SJSA1 (cell line): ENCODE results near the gene RPL31. TPM values are rescaled to one million over a fixed set of nuclear protein-coding genes. Genes with fewer than 3 reads are reported as not detected.
A peak's percentile ranks its signal among the peaks of the same experiment; 100 is the strongest.

ENCODE experiments used
- DNase-seq, 2 experiments: peaks; one replicate each; pipeline ENCODE4 v3.0.0-alpha.2; 2015 to 2020; ENCODE audit warnings: low spot score in 2 of 2, low read depth in 1 of 2
- H3K27ac ChIP-seq: fragments of 250-450 bp; sonication (Bioruptor Pico); 2 replicates; pipeline ENCODE4 v1.5.1; 2020; ENCODE audit warnings: mild to moderate bottlenecking, moderate library complexity
- H3K27me3 ChIP-seq: fragments of 250-450 bp; sonication (Bioruptor Pico); replicated peaks from 2 replicates; pipeline ENCODE4 v1.5.1; 2020; ENCODE audit warnings: mild to moderate bottlenecking, moderate library complexity
- H3K36me3 ChIP-seq: fragments of 250-450 bp; sonication (Bioruptor Pico); 2 replicates; pipeline ENCODE4 v1.5.1; 2020; ENCODE audit warnings: mild to moderate bottlenecking
- H3K4me1 ChIP-seq: fragments of 250-450 bp; sonication (Bioruptor Pico); replicated peaks from 2 replicates; pipeline ENCODE4 v1.6.1; 2021; ENCODE audit warnings: mild to moderate bottlenecking
- H3K4me3 ChIP-seq: fragments of 250-450 bp; sonication (Bioruptor Pico); 2 replicates; pipeline ENCODE4 v1.5.1; 2020; ENCODE audit warnings: mild to moderate bottlenecking
- H3K9me3 ChIP-seq: fragments of 250-450 bp; sonication (Bioruptor Pico); replicated peaks from 2 replicates; pipeline ENCODE4 v1.5.1; 2020; ENCODE audit warnings: mild to moderate bottlenecking
- total RNA-seq: library from RNA; depleted of rRNA; stranded (reverse); fragments of >200 nt; shearing (Covaris generic); gene quantifications from 2 replicates; pipeline ENCODE4 v1.2.3, GENCODE V29; 2014

The RPL31 gene
- total RNA-seq, 1 experiment from 2014 or later, result 913 TPM

- Histone ChIP-seq H3K36me3 (peaks cover 65% of the 10 kb centered on the region), H3K4me1 (peaks cover 21% of the 10 kb centered on the region), H3K27ac (no peak overlapping the region), H3K4me3 (no peak overlapping the region), H3K9me3 (no peaks in the 10 kb centered on the region), H3K27me3 (no peaks in the 10 kb centered on the region)
- DNase-seq, result peak in 1 of 2 experiments; percentile 51
Measured at GRCh38 chr2:101012706-101013181, 10.7 kb downstream of the RPL31 start.

DNA sequence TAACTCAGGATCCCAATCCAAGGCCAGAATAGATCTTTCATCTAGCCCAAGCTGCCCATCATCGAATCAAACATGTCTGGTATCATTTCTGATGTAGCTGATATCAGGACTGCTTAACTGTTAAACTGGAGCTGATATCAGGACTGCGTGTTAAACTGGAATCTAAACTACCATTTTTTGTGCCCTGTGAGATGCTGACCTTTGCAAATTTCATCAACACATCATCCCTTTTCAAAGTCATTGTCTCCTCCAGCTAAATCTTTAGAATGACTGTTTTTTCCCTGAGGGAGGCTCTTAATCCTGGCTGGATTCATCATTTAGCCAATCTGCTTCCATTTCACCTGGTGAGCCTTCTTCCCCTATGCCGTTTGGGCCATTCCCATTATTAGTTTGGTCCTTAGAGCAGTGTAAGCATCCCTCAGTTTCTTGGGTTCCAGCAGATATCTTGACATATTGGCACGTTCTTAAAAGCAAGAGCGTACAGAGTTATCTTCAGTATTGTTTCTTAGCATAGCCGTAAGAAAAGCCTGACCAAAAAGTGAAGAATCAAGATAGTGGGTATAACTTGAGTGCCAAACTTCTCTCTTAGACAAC lies 12.3 kb downstream of the RPL31 start:
- H3K27ac ChIP-seq, result no peak overlapping the region
- H3K4me3 ChIP-seq, result no peak overlapping the region
- H3K36me3 ChIP-seq, result peaks cover 64% of the 10 kb centered on the region
- H3K9me3 ChIP-seq, result no peaks in the 10 kb centered on the region
- no peaks in the 10 kb centered on the region for H3K27me3 ChIP-seq
- no peak for DNase-seq
- H3K4me1 ChIP-seq, result peaks cover 21% of the 10 kb centered on the region

DNA sequence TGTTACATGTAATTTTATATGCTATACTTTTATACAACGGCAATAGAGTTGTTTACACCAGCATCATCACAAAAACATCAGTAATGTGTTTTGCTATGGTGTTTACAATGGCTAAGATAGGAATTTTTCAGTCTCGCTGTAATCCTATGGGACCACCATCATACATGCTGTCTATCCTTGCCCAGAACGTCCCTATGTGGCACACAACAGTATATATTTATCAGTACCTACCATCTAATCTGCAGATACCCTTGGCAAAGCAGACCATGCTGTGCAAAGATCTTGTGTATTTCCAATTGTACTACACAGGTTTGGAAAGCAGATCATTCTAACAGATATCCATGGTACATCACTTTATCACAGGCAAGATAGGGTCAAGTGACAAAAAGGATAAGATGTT lies 15.3 kb downstream of the RPL31 start:
- Histone ChIP-seq H3K27ac (no peak overlapping the region), H3K27me3 (no peaks in the 10 kb centered on the region), H3K36me3 (peaks cover 66% of the 10 kb centered on the region), H3K4me3 (no peak overlapping the region), H3K9me3 (no peaks in the 10 kb centered on the region), H3K4me1 (no peaks in the 10 kb centered on the region; the same call in 1 of the 2 replicates)
- DNase-seq, result no peak

- Histone ChIP-seq H3K27ac (no peak overlapping the region), H3K27me3 (no peaks in the 10 kb centered on the region), H3K36me3 (peaks cover 61% of the 10 kb centered on the region), H3K4me3 (no peak overlapping the region), H3K9me3 (no peaks in the 10 kb centered on the region), H3K4me1 (no peaks in the 10 kb centered on the region)
- no peak for DNase-seq
Measured at GRCh38 chr2:101018934-101019333, 16.8 kb downstream of the RPL31 start.

DNA sequence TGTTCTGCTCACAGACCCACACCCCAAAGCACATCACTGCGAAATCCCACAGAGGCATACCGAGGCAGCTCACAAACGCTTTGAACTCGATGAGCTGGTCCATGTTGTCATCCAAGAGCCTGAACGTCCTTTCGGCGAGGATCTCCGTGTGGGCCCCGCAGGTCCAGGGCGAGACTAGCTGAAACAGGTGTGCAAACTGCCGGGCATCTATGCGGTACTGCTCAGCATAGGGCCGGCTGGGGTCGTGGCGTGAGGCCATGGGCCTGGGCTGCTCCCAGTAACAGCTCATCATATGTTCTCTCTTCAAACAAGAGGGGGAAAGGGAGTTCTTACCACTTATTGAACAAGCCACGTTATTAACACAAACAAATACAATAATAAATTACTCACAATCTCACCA lies 20.1 kb downstream of the RPL31 start:
- H3K4me3 ChIP-seq, result no peak overlapping the region
- H3K36me3 ChIP-seq, result peaks cover 70% of the 10 kb centered on the region
- no peak overlapping the region for H3K27ac ChIP-seq
- H3K4me1 ChIP-seq, result no peaks in the 10 kb centered on the region
- H3K27me3 ChIP-seq, result no peaks in the 10 kb centered on the region
- DNase-seq, result no peak
- H3K9me3 ChIP-seq, result no peaks in the 10 kb centered on the region

DNA sequence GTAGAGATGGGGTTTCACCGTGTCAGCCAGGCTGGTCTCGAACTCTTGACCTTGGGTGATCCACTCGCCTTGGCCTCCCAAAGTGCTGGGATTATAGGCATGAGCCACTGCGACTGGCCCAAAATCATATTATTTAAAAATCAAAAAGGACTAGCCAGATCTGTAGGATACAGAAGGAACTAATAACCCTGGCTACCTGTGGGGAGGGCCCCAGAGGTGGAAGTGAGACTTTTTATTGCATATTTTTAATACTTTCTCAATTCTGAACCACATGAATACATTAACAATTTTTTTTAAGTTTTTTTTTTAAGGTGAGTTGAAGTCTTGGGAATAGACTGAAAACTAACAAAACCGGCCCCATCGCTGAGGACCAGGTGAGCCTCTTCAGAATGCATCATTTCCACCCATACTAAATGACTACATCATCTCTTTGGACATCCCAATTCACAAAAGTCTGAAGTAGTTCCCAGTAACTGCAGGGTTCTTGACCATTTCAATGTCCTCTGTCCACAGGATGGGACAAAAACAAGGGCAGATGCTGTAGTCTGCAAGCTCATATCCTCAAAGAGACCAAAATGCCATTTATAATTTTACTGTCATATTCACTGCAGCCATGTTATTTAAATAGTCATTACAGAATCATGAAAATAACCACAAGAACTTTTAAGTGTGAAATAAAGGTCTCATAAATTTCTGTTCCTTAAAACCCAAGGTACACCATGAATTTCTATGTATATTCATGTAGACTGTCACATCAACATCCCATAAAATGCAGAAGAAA lies 21.4 kb downstream of the RPL31 start:
- H3K27me3 ChIP-seq, result no peaks in the 10 kb centered on the region
- no peaks in the 10 kb centered on the region for H3K4me1 ChIP-seq
- H3K27ac ChIP-seq, result no peak overlapping the region
- H3K4me3 ChIP-seq, result no peak overlapping the region
- H3K9me3 ChIP-seq, result no peaks in the 10 kb centered on the region
- H3K36me3 ChIP-seq, result peaks cover 71% of the 10 kb centered on the region
- no peak for DNase-seq

GRCh38 chr2:101025561-101025960 lies 23.5 kb downstream of the RPL31 start:
- no peaks in the 10 kb centered on the region for H3K4me1 ChIP-seq
- DNase-seq, result no peak
- H3K9me3 ChIP-seq, result no peaks in the 10 kb centered on the region
- H3K27ac ChIP-seq, result no peak overlapping the region
- no peaks in the 10 kb centered on the region for H3K27me3 ChIP-seq
- H3K36me3 ChIP-seq, result peaks cover 54% of the 10 kb centered on the region
- no peak overlapping the region for H3K4me3 ChIP-seq

DNA sequence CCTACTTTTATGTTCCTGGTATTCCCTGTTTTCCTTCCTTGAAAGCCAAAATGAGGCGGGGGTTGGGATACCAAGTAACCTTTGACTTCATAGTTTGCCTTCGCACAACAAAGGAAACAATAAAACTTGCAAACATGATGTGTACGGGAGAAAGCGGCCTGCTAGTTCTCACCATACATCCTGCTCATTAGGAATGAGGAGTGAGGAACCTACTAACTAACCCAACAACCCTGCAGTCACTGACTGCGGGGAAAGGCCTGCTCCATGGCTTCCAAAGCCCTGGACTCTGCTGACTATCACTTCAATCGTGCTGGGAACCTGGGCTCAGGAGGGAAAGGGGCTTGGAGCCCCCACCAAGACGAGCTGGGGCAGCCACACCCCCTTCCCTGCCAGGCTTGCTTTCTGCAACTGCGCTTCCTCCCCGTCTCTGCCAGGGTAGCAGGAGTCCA lies 24.2 kb downstream of the RPL31 start:
- H3K27me3 ChIP-seq, result no peaks in the 10 kb centered on the region
- H3K4me3 ChIP-seq, result no peak overlapping the region
- H3K4me1 ChIP-seq, result no peaks in the 10 kb centered on the region
- H3K9me3 ChIP-seq, result no peaks in the 10 kb centered on the region
- no peak for DNase-seq
- peaks cover 52% of the 10 kb centered on the region for H3K36me3 ChIP-seq
- no peak overlapping the region for H3K27ac ChIP-seq

- H3K27me3 ChIP-seq, result no peaks in the 10 kb centered on the region
Measured at GRCh38 chr2:101026923-101027469, 24.9 kb downstream of the RPL31 start.

GRCh38 chr2:101027852-101028251 lies 25.8 kb downstream of the RPL31 start:
- H3K27ac ChIP-seq, result no peak overlapping the region
- no peaks in the 10 kb centered on the region for H3K4me1 ChIP-seq
- no peaks in the 10 kb centered on the region for H3K27me3 ChIP-seq
- H3K36me3 ChIP-seq, result peaks cover 45% of the 10 kb centered on the region
- no peak for DNase-seq
- no peaks in the 10 kb centered on the region for H3K9me3 ChIP-seq
- no peak overlapping the region for H3K4me3 ChIP-seq

More at GRCh38 chr2:101026923-101027469, 24.9 kb downstream of the RPL31 start:
- no peak overlapping the region for H3K4me3 ChIP-seq
- no peaks in the 10 kb centered on the region for H3K9me3 ChIP-seq
- H3K36me3 ChIP-seq, result peaks cover 46% of the 10 kb centered on the region
- no peak for DNase-seq
- H3K4me1 ChIP-seq, result no peaks in the 10 kb centered on the region
- H3K27ac ChIP-seq, result no peak overlapping the region

- Histone ChIP-seq H3K27ac (no peak overlapping the region), H3K4me3 (no peak overlapping the region), H3K4me1 (no peaks in the 10 kb centered on the region), H3K27me3 (no peaks in the 10 kb centered on the region), H3K9me3 (no peaks in the 10 kb centered on the region), H3K36me3 (peaks cover 38% of the 10 kb centered on the region)
- DNase-seq, result no peak
Measured at GRCh38 chr2:101030866-101031554, 28.9 kb downstream of the RPL31 start.

DNA sequence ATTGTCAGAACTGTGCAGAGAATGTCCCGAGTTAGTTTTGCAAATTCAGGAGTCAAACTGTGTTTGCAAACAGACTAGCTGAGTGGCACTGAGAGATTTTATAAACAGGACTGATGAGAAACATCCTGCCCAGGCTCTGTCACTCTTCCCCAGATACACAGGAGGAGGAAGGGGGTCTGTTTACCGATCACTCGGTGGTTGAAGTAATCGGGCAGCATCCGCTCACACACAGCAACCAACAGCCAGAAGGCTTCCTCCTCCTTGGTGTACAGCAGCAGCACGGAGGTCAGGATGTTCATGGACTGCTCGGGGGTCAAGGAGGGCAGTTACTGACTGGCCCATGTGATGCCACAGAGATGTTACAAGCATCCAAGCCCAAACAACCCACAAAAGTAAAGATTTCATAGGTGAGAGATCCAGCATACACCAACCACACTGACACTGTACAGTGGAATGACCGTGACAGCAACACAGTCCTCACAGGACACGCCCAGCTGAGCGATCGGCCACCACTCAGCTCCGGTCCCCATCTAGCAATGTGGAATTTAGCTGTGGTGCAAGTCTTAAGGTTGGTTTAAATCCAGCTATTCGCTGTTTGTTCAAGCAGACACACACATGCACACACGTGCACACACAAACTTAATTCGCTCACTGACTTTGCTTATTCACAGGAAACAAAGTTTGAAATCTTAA lies 30.1 kb downstream of the RPL31 start:
- Histone ChIP-seq H3K27me3 (no peaks in the 10 kb centered on the region), H3K9me3 (no peaks in the 10 kb centered on the region), H3K36me3 (peaks cover 30% of the 10 kb centered on the region), H3K27ac (no peak overlapping the region), H3K4me3 (no peak overlapping the region), H3K4me1 (no peaks in the 10 kb centered on the region)
- no peak for DNase-seq

GRCh38 chr2:101036562-101036961 lies 34.5 kb downstream of the RPL31 start:
- H3K36me3 ChIP-seq, result peaks cover 37% of the 10 kb centered on the region
- no peaks in the 10 kb centered on the region for H3K27me3 ChIP-seq
- H3K4me3 ChIP-seq, result no peak overlapping the region
- peak in 1 of 2 experiments; percentile 20 for DNase-seq
- no peaks in the 10 kb centered on the region for H3K4me1 ChIP-seq
- no peaks in the 10 kb centered on the region for H3K9me3 ChIP-seq
- H3K27ac ChIP-seq, result no peak overlapping the region
